ENCODE data around the gene KRT5.
A peak's percentile ranks its signal among the peaks of the same experiment; 100 is the strongest.
"Not testable (repeated sequence)": the region's sequence is repeated elsewhere in the genome, so short reads cannot be mapped to it uniquely, and the experiment has no call there.

Gene KRT5

DNA sequence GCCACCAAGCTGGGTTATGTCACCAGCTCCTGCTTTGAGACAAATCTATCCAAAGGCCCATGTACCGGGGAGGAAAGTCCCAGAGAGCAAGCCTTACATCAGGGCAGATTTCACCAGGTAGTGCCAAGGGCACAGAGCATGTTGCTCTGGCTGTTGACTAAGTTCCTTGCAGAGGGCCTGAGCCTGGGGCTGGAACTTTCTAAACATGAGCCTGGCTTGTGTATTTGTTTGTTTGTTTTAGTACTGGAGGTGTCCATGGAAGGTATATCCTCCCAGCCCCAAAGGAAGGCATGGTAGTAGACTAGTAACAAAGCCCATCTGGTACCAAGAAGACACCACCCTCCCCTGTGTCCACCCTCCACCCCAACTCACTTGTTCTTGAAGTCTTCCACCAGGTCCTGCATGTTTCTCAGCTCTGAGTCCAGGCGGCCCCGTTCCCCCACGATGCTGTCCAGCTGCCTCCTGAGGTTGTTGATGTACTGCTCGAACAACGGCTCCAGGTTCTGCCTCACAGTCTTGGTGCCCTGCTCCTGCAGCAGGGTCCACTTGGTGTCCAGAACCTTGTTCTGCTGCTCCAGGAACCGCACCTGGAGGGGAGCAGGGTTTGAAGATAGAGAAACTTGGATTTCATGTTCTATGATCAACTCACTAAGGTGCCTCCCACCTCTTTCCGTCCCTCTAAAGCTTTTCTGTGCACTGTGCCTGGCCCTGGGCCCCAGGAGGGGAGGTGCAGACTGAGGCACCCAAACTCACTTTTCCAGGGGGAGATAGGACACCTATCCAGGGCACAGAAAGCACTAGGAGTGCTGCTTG lies 1.4 kb downstream of the KRT5 start:
- no peak for DNase-seq

DNA sequence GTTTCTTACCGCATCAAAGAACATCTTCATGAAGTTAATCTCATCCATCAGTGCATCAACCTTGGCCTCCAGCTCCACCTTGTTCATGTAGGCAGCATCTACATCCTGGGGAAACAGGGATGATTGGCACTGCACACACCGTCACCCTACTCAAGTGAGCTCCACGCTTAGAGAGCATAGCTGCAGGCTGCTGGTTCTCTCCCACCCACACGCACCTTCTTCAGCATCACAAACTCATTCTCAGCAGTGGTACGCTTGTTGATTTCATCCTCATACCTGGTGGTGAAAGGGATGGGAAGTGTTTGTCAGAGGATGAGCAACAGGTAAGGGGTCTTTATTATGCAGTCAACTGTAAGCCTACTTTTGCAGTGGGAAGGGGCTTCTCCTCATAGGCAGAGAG lies 2.3 kb downstream of the KRT5 start:
- DNase-seq = no peak

- DNase-seq = no peak
These were observed 3.0 kb downstream of the KRT5 start for GRCh38 chr12:52517005-52517835.

DNA sequence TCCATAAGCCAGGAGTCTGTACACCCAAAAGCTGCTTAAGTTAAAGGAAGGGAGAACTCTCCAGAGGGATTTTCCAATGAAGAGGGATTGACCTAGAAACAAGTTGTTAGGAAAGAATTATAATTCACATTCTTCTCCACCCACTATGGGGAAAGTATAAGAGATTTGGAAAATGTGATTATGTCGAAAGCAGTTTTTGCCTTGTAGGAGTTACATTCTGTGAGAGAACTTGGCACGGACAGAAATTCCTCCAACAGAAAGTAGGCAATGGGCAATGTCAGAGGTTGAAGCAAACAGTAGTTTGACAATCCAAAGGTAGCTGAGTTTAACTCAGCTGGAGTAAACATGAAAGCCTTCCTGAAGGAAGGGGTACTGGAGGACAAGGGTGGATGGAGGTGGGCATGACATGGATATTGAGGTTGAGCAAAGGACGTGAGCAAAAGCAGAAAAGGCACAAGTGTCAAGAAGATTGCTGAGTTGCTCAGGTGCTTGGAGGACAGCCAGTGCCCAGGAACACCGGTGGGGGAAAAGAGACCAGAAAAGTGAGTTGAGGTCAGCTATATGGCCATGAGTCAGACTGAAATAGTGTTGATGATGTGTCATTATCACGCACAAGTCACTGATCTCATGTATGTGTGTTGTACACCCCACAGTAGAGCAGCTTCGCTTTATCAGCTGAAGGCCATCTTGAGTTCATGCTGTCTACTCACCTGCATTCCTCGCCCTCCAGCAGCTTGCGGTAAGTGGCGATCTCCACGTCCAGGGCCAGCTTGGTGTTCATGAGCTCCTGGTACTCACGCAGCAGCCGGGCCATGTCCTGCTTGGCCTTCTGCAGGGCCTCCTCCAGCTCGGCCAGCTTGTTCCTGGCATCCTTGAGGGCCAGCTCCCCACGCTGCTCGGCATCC lies 4.0 kb downstream of the KRT5 start:
- DNase-seq = no peak

- no peak for DNase-seq
These were observed 4.9 kb downstream of the KRT5 start for GRCh38 chr12:52515319-52515646.

- no peak for DNase-seq
These were observed 5.5 kb downstream of the KRT5 start for GRCh38 chr12:52514471-52515318.

- DNase-seq = no peak
These were observed 6.5 kb downstream of the KRT5 start for GRCh38 chr12:52513736-52514135.

- DNase-seq = no peak
These were observed 12.0 kb downstream of the KRT5 start for GRCh38 chr12:52508211-52508610.

GRCh38 chr12:52506858-52507715 lies 13.1 kb downstream of the KRT5 start:
- peak in 1 of 2 experiments; percentile 22 for DNase-seq

- DNase-seq = no peak
These were observed 17.3 kb downstream of the KRT5 start for GRCh38 chr12:52502877-52503276.

GRCh38 chr12:52501490-52501889 lies 18.7 kb downstream of the KRT5 start:
- DNase-seq = no peak

- not testable (repeated sequence) for DNase-seq
These were observed 19.6 kb downstream of the KRT5 start for GRCh38 chr12:52500574-52500973.

GRCh38 chr12:52499806-52500560 lies 20.2 kb downstream of the KRT5 start:
- DNase-seq = no peak

DNA sequence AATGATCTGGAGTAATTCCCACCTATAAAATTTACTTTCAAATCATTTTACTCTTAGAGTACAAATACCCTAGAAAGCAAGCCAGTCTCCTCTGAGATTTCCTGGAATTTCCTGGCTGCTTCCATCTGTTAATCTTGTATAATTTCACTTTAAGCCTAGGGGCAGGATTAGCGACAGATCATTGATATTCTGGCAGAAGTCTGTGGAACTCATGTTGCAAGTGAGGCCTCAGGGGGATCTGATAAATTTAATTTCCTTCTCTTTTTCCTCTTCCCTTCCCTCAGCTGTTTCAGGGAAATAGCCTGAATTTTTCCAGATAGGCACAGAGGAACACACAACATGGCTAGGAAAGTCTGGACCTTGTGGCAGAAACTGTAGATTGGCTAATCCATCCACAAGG lies 21.2 kb downstream of the KRT5 start:
- DNase-seq = no peak

DNA sequence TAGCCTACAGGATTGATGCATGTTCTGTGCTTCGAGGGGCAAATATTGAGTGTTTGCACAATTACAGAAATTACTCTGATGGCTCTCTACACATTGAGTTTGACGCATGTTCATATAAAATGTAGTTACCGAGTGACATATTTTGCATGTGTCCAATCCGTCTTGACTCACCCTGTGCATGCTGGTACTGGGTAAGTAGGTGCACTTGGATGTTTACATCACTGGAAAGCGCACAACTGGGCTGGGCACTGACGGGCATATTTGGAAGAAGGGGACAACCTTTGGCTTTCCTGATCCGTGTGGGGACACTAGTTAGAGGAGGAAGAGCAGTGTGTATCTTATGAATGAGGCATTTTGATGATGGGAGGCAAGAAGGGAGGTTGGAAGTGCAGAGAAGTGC lies 22.2 kb downstream of the KRT5 start:
- DNase-seq = no peak

DNA sequence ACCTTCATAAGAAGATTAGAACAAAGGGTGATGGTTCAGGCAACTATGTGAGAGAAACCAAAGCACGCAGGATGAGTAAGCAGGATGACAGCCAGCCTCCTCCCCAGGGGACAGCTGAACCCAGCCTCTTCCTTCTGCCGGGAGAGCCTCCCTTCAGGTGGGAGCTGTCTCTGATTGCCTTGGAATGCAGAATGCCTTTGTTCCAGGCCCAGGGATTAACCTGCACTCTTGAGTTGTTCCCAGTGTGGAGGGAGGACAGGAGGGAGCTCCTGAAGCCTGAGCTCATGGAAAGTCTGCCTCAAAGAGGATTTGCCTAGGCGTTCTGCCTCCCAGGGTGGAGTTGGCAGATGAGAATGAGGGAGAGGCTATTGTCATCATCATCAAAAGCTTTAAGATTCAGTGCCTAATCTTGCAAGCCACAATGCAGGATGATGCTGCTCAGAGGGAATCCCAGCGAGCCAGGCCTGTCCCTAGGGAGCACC lies 23.6 kb downstream of the KRT5 start:
- no peak for DNase-seq

- DNase-seq = no peak
These were observed 24.1 kb downstream of the KRT5 start for GRCh38 chr12:52496054-52496453.

GRCh38 chr12:52495389-52495788 lies 24.8 kb downstream of the KRT5 start:
- no peak for DNase-seq

- DNase-seq = no peak
These were observed 25.7 kb downstream of the KRT5 start for GRCh38 chr12:52494518-52494917.

DNA sequence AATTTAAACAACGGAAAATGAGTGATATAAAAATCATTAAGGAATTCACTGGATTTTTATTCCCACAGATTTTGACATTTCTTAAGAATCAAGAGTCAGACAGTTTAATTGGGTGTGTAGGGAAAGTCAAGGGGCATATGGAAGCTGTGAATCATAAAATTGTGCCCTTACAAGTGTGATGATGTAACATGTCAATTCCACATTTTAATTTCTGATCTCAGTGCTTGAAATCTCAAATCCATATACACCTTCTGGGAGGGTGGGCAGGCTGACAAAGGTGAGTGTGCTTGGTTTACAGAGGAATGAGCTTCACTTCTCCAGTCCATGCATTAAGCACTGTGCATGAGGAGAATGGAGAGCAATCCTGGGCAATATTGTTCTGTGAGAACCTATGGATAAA lies 26.1 kb downstream of the KRT5 start:
- no peak for DNase-seq
